HEK293T (cell line): ENCODE measurements around the gene DCP1A.

Experiments
- CTCF ChIA-PET: fragments of 350-600 bp; formaldehyde crosslinking; extraction: SDS; loops from one replicate; lab custom pipeline; 2021; ENCODE audit warnings: antibody characterized with exemption, inconsistent platforms; lab: Yijun Ruan, JAX
- POLR2A ChIA-PET: fragments of 350-600 bp; formaldehyde crosslinking; extraction: SDS; loops from one replicate; lab custom pipeline; 2020; ENCODE audit warnings: antibody characterized with exemption, inconsistent platforms; lab: Yijun Ruan, JAX
- DNase-seq: peaks from one replicate; pipeline ENCODE4 v3.0.0; 2012; ENCODE audit warnings: mixed read lengths; ENCODE audit errors: extremely low spot score
- ARNT ChIP-seq: fragments of 450-650 bp; IDR thresholded peaks from 2 replicates; pipeline ENCODE4 v1.6.1; 2017; ENCODE audit warnings: mild to moderate bottlenecking
- BHLHE40 ChIP-seq: fragments of 450-650 bp; IDR thresholded peaks from 2 replicates; pipeline ENCODE4 v1.6.1; 2016; ENCODE audit warnings: mild to moderate bottlenecking, moderate library complexity, borderline replicate concordance
- CTBP1 ChIP-seq: fragments of 450-650 bp; IDR thresholded peaks from 2 replicates; pipeline ENCODE4 v1.6.1; 2016; ENCODE audit warnings: borderline replicate concordance
- ELF4 ChIP-seq: fragments of 450-650 bp; IDR thresholded peaks from 2 replicates; pipeline ENCODE4 v1.6.1; 2017; ENCODE audit warnings: antibody characterized with exemption
- FOXA1 ChIP-seq: fragments of 450-650 bp; IDR thresholded peaks from 2 replicates; pipeline ENCODE4 v1.6.1; 2016; ENCODE audit warnings: mild to moderate bottlenecking
- FOXK2 ChIP-seq: fragments of 450-650 bp; IDR thresholded peaks from 2 replicates; pipeline ENCODE4 v1.6.1; 2016; ENCODE audit warnings: mild to moderate bottlenecking
- FOXM1 ChIP-seq: fragments of 450-650 bp; IDR thresholded peaks from 2 replicates; pipeline ENCODE4 v1.6.1; 2017; ENCODE audit warnings: mild to moderate bottlenecking, borderline replicate concordance
- HDGF ChIP-seq: fragments of 450-650 bp; IDR thresholded peaks from 2 replicates; pipeline ENCODE4 v1.6.1; 2017; ENCODE audit warnings: antibody characterized with exemption, borderline replicate concordance
- L3MBTL2 ChIP-seq: fragments of 450-650 bp; conservative IDR thresholded peaks from 2 replicates; pipeline ENCODE4 v1.6.1; 2016; ENCODE audit warnings: mild to moderate bottlenecking
- LEF1 ChIP-seq: fragments of 450-650 bp; IDR thresholded peaks from 2 replicates; pipeline ENCODE4 v1.6.1; 2017; ENCODE audit warnings: mild to moderate bottlenecking, borderline replicate concordance
- NFRKB ChIP-seq: fragments of 450-650 bp; IDR thresholded peaks from 2 replicates; pipeline ENCODE4 v1.6.1; 2016; ENCODE audit warnings: mild to moderate bottlenecking, moderate library complexity
- PKNOX1 ChIP-seq: fragments of 450-650 bp; IDR thresholded peaks from 2 replicates; pipeline ENCODE4 v1.6.1; 2016
- SP1 ChIP-seq: fragments of 450-650 bp; IDR thresholded peaks from 2 replicates; pipeline ENCODE4 v1.6.1; 2017
- SUZ12 ChIP-seq: fragments of 450-650 bp; IDR thresholded peaks from 2 replicates; pipeline ENCODE4 v1.6.1; 2016; ENCODE audit warnings: mild to moderate bottlenecking
- TARDBP ChIP-seq: fragments of 450-650 bp; IDR thresholded peaks from 2 replicates; pipeline ENCODE4 v1.6.1; 2016
- ZNF384 ChIP-seq: fragments of 450-650 bp; IDR thresholded peaks from 2 replicates; pipeline ENCODE4 v1.6.1; 2016

The DCP1A gene

GRCh38 chr3:53238886-53239285 is 108.5 kb downstream of the DCP1A start:
- TF ChIP-seq HDGF = no peak
- TF ChIP-seq ZNF384 = no peak
- no peak for TF ChIP-seq L3MBTL2
- no peak for TF ChIP-seq ARNT
- TF ChIP-seq LEF1 = no peak
- TF ChIP-seq NFRKB = no peak
- TF ChIP-seq TARDBP = no peak
- no peak for TF ChIP-seq BHLHE40
- ChIA-PET CTCF (no interaction called here), POLR2A (no interaction called here)
- DNase-seq = no peak

- POLR2A ChIA-PET = no interaction called here
- no peak for TF ChIP-seq FOXK2
- no peak for TF ChIP-seq LEF1
- no peak for TF ChIP-seq NFRKB
- no peak for TF ChIP-seq SUZ12
- no peak for TF ChIP-seq TARDBP
- no peak for TF ChIP-seq L3MBTL2
- TF ChIP-seq FOXM1 = no peak
- no peak for TF ChIP-seq BHLHE40
- no peak for TF ChIP-seq ELF4
- no peak for TF ChIP-seq FOXA1
- no peak for TF ChIP-seq PKNOX1
- TF ChIP-seq ARNT = no peak
- no peak for TF ChIP-seq ZNF384
- TF ChIP-seq SP1 = no peak
- no peak for TF ChIP-seq CTBP1
- no peak for DNase-seq
- CTCF ChIA-PET = no interaction called here
These were observed 109.1 kb downstream of the DCP1A start for GRCh38 chr3:53238051-53238850.

- no peak for DNase-seq
These were observed 111.1 kb downstream of the DCP1A start for GRCh38 chr3:53236112-53236841.

GRCh38 chr3:53235545-53235944 is 111.8 kb downstream of the DCP1A start:
- TF ChIP-seq SUZ12 (no peak), HDGF (no peak), FOXA1 (no peak), BHLHE40 (no peak), SP1 (no peak), TARDBP (no peak), ELF4 (no peak), L3MBTL2 (no peak), LEF1 (no peak), FOXM1 (no peak), NFRKB (no peak), ZNF384 (no peak), ARNT (no peak), FOXK2 (no peak), CTBP1 (no peak), PKNOX1 (no peak)
- POLR2A ChIA-PET = no interaction called here
- DNase-seq = no peak
- CTCF ChIA-PET = no interaction called here

More at GRCh38 chr3:53236112-53236841, 111.1 kb downstream of the DCP1A start:
- CTCF ChIA-PET = no interaction called here
- POLR2A ChIA-PET = no interaction called here
- no peak for TF ChIP-seq FOXM1
- TF ChIP-seq BHLHE40 = no peak
- TF ChIP-seq FOXA1 = no peak
- no peak for TF ChIP-seq PKNOX1
- no peak for TF ChIP-seq ZNF384
- TF ChIP-seq NFRKB = no peak
- no peak for TF ChIP-seq ELF4

GRCh38 chr3:53234841-53235232 is 112.5 kb downstream of the DCP1A start:
- DNase-seq = no peak
- POLR2A ChIA-PET = no interaction called here
- TF ChIP-seq NFRKB (no peak), SUZ12 (no peak), L3MBTL2 (no peak), TARDBP (no peak), BHLHE40 (no peak), FOXM1 (no peak)
- CTCF ChIA-PET = no interaction called here

- ChIA-PET CTCF (no interaction called here), POLR2A (no interaction called here)
- TF ChIP-seq BHLHE40 (no peak), SUZ12 (no peak), FOXK2 (no peak), ZNF384 (no peak), FOXM1 (no peak), CTBP1 (no peak)
- no peak for DNase-seq
These were observed 113.1 kb downstream of the DCP1A start for GRCh38 chr3:53234130-53234840.
